HCEC 1CT (cell line): ENCODE data around the gene STKLD1.
"Not testable (repeated sequence)": the region's sequence is repeated elsewhere in the genome, so short reads cannot be mapped to it uniquely, and the experiment has no call there.

ENCODE experiments used
- DNase-seq: peaks from one replicate; pipeline ENCODE4 v3.0.0-alpha.2; 2017

Gene STKLD1

GRCh38 chr9:133375724-133376654 is at the start of gene STKLD1, which contains the start of gene SURF4:
Gene STKLD1, plus strand, starts transcription at chr9:133376366. Its CDS starts 108 bp downstream, at chr9:133376474.
Gene SURF4, minus strand, starts transcription at chr9:133376060. Its CDS starts 91 bp downstream, at chr9:133375969.
- peak; percentile 96 for DNase-seq

DNA sequence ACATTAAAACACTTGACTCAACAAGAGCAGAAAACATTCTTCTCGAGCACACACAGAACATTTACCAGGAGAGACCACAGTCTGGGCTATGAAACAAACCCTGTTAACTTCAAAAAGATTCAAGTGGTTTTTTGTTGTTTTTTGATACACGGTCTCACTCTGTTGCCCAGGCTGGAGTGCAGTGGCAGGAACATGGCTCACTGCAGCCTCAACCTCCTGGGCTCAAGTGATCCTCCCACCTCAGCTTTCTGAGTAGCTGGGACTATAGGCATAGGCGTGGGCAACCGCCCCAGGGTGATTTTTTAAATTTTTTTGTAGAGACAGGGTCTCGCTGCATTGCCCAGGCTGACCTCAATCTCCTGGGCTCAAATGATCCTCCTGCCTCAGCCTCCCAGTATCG is 49.1 kb upstream of the STKLD1 start:
- not testable (repeated sequence) for DNase-seq

DNA sequence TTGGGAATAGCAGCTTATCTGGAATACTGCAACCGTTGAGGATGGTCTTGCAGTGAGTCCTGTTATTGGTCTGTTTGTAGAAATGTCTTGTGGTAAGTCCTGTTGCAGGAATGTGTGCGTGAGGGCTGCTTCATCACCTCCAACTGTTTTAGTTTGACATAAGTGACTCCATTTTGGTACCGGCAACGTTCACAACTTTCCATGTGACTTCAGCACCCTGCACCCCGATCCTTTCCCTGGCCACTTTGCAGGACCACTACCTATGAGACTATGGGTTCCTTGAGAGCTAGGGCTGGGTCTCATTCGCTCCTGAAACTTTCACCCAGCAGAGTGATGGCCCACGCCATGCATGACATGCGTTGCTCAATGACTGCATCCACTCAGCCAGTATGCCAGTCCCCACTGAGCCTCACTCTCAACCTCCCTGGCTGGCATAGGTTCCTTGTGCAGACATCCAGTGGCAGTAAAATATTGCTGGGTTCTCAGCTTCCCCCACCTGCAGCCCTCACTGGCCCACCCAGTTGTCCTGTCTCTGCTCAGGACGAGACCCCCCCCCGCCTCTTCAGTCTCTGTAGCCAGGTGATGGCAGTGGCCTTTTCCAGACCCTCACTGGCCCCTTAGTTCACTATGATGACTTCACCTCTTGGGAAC is 48.2 kb upstream of the STKLD1 start:
- DNase-seq: no peak

- not testable (repeated sequence) for DNase-seq
Measured at GRCh38 chr9:133329306-133330156, 46.6 kb upstream of the STKLD1 start.

GRCh38 chr9:133331221-133331620 is 44.9 kb upstream of the STKLD1 start:
- DNase-seq: no peak

DNA sequence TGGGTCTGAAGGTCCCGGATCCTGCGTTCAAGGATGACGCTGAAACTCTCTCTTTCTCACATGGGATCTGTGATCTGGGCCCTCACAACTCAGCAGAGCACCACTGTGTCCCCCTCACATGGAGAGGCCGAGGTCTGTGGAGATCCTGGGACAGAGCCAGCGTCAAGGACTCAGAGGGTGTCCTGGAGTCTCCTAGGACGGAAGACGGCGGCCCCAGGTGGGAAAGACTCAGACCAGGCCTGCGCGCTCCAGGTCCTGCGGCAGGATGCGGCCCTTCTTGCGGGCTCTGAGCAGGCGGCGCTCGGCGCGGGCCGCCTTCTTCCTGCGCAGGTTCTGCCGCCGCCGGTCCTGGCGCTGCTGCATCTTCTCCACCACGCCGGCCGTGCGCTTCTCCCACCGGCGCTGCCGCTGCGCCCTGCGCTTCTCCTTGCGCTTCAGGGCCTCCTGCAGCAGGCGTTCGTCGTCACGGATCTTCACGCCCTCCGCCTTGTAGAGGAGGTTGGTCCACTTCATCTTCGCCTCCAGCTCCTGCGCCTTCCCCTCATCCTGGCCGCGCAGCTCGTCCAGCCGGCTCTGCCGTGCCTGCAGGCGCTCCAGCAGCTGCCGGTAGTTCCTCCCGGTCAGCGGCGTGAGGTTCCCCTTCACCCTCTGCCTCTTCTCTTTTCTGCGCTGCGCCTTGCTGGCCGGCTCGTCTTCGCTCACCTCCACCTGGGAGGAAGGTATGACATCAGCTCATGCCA is 44.4 kb upstream of the STKLD1 start:
- DNase-seq: no peak

- DNase-seq: no peak
Measured at GRCh38 chr9:133332381-133332730, 43.8 kb upstream of the STKLD1 start.

DNA sequence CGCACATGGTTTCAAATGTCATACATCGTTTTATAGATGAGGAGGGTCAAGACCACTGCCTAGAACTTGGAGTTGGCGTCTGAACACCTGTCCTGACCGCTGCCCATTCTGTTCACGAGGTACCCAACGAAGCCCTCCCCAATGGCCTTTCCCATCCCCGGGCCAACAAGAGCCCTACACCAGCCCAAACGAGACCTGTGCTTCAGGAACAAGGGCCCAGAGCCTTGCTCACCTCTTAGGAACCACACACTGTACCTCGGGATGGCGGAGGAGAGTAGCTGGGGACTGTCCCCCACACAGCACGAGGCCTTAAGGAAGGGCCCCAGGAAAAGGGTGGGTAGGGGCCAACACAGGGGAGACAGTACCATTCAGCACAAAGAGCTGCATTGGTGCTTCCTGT is 43.2 kb upstream of the STKLD1 start:
- DNase-seq: no peak

GRCh38 chr9:133333566-133333965 is 42.6 kb upstream of the STKLD1 start:
- DNase-seq: no peak

DNA sequence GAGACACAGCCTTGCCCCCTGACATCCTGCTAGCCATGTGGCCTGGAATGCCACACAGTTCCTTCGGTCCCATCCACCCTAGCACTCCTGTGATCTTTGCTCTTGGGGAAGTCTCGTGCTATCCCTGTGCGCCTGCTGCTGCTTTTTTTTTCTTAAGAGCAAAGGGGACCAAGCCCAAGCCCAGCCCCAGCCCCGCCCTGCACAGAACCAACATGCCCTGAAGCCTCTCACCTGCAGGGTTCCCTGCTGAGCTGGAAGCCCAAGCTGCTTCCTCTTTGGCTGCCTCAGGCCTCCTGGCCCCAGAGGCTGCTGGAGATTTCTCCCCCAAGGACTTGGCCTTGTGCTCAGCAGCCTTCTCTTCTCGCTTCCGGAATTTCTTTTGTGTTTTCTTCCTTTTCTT is 42.0 kb upstream of the STKLD1 start:
- no peak for DNase-seq

GRCh38 chr9:133334888-133335287 is 41.3 kb upstream of the STKLD1 start:
- not testable (repeated sequence) for DNase-seq

- peak; percentile 90 for DNase-seq
Measured at GRCh38 chr9:133335924-133336811, 40.0 kb upstream of the STKLD1 start, which contains the start of gene SURF6. Gene SURF6, minus strand, starts transcription at chr9:133336188. Its CDS starts 56 bp downstream, at chr9:133336132.

GRCh38 chr9:133339641-133340040 is 36.5 kb upstream of the STKLD1 start:
- no peak for DNase-seq

- no peak for DNase-seq
Measured at GRCh38 chr9:133340256-133340655, 35.9 kb upstream of the STKLD1 start.

DNA sequence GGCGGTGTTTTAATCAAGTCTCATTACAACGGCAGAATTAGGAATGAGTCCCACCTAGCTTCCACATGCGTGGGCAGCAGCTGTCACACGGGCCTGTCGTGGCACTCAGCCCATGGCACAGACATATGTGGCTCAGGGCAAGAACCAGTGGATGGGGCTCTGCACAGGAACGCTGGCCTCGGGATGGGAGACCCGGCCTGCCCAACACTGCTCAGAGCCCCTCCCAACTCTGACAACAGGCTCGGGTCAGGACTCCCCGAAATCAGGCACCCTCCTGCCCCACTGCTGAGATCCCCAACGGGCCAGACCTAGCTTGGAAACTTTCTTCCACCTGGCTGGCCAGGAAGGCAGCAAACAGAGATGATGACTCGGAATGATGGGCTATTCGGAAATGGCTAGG is 35.2 kb upstream of the STKLD1 start:
- no peak for DNase-seq

DNA sequence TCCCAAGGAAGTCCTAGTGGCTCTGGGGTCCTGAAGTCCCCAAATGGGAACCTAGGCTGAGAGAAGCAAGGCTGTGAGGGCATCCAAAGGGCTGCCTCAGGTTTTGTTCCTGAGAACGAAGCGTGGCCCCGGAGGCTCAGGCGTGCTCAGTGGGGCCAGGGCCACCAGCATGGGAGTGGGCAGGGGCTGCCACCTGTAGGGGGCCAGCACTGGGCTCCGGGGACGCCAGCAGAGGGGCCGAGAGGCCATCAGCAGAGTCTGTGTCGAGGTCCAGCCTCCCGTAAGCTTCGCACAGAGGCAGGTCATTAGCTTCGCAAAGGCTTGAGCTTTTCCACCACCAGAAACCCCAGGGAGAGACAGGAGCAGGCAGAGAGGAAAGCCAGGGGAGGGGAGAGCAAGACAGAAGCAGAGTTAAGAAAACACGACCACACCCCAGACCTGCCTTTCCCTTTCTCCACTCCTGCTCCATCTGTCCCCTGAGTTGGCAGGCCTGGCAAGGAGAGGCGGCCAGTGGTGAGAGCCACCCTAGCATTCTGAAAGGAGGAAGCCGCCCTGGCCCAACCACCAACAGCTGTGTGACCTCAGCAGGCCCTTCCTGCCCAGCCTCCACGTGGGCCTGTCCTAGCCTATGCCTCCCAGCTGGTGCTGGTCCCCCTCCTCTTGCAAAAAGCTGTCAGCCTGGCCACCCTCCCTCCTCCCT is 34.6 kb upstream of the STKLD1 start:
- DNase-seq: no peak

DNA sequence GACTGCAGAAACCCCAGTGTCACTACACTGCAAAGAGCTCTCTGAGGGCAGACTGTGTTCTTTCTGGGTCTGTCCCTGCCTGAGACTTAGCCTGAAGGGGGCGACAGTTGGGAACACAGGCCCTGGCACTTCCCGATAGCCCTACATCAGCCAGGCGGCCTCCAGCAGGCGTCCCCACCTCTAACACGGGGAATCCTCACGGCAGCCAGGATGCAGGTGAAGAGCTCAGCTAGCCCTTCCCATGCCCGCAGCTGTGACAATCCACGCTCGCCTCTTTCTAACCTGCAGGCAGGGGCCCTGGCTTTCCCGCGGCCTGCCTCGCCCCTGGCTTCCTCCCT is 34.1 kb upstream of the STKLD1 start:
- no peak for DNase-seq

- DNase-seq: no peak
Measured at GRCh38 chr9:133342570-133342969, 33.6 kb upstream of the STKLD1 start.

- no peak for DNase-seq
Measured at GRCh38 chr9:133344071-133344470, 32.1 kb upstream of the STKLD1 start.

GRCh38 chr9:133344979-133345378 is 31.2 kb upstream of the STKLD1 start:
- DNase-seq: no peak

GRCh38 chr9:133345596-133345995 is 30.6 kb upstream of the STKLD1 start:
- DNase-seq: no peak
